Measurements from ENCODE around the gene COA6. TPM values are rescaled to one million over a fixed set of nuclear protein-coding genes. Genes with fewer than 3 reads are reported as not detected.

COA6 gene
- total and polyA plus RNA-seq, 4 donors: 5.3 to 37.0 (median 18.6) TPM

DNA sequence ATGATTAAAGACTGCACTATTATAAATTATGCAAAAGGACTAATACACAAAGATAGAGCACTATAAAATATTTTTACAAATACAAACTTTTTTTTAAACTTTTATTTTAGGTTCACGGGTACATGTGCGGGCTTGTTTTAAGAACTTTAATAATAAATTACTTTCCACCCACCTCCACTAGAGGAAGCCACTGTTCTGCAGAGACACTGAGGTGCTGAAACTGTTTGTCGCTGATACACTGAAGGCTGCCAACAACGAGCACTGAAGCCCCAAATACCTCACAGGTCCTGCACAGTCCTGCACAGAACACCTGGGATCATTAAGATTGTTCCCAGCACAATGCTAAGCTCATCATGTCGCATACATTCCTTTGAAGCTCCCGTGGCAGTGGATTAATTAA, 19.9 kb downstream of the COA6 start:
- peaks cover 0 to 6% (median 4%) of the 10 kb centered on the region in 4 donors for H3K4me1 ChIP-seq (ENCODE audit: control insufficient read depth in 4 of 4, insufficient read depth in 4 of 4, low read length in 3 of 4)
- peaks cover 0 to 14% (median 7%) of the 10 kb centered on the region in 4 donors for H3K36me3 ChIP-seq (ENCODE audit: control insufficient read depth in 4 of 4, insufficient read depth in 3 of 4, low read depth in 1 of 4, low read length in 3 of 4)
- H3K27me3 ChIP-seq (ENCODE audit: control insufficient read depth in 4 of 4, insufficient read depth in 4 of 4, low read length in 3 of 4): no peaks in the 10 kb centered on the region
- no peaks in the 10 kb centered on the region for H3K9me3 ChIP-seq (ENCODE audit: control insufficient read depth in 4 of 4, low read length in 3 of 4)
- H3K27ac ChIP-seq (ENCODE audit: low read depth in 1 of 2, low read length in 2 of 2): no peak overlapping the region
- WGBS: 93% methylated on average over 6 of the region's 6 CpGs
- no peak for DNase-seq (ENCODE audit: low spot score)
- H3K4me3 ChIP-seq (ENCODE audit: low read depth in 1 of 3, low read length in 3 of 3): no peak overlapping the region
- H3K9ac ChIP-seq (ENCODE audit: low read depth in 1 of 2, low read length in 2 of 2): no peak overlapping the region
- TF ChIP-seq, protein P1, sequence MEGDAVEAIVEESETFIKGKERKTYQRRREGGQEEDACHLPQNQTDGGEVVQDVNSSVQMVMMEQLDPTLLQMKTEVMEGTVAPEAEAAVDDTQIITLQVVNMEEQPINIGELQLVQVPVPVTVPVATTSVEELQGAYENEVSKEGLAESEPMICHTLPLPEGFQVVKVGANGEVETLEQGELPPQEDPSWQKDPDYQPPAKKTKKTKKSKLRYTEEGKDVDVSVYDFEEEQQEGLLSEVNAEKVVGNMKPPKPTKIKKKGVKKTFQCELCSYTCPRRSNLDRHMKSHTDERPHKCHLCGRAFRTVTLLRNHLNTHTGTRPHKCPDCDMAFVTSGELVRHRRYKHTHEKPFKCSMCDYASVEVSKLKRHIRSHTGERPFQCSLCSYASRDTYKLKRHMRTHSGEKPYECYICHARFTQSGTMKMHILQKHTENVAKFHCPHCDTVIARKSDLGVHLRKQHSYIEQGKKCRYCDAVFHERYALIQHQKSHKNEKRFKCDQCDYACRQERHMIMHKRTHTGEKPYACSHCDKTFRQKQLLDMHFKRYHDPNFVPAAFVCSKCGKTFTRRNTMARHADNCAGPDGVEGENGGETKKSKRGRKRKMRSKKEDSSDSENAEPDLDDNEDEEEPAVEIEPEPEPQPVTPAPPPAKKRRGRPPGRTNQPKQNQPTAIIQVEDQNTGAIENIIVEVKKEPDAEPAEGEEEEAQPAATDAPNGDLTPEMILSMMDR (IDR thresholded peaks at IDR 0.05; ENCODE audit: low read depth, low read length, missing input control): no peak
- TF ChIP-seq HNF4G (IDR thresholded peaks at IDR 0.05): no peak
- no peak for TF ChIP-seq SP1 (IDR thresholded peaks at IDR 0.05)
- no peak for TF ChIP-seq GABPA (IDR thresholded peaks at IDR 0.05 in 1 of 2, conservative IDR thresholded peaks at IDR 0.05 in 1 of 2)
- no peak for TF ChIP-seq NR2F2 (IDR thresholded peaks at IDR 0.05)

DNA sequence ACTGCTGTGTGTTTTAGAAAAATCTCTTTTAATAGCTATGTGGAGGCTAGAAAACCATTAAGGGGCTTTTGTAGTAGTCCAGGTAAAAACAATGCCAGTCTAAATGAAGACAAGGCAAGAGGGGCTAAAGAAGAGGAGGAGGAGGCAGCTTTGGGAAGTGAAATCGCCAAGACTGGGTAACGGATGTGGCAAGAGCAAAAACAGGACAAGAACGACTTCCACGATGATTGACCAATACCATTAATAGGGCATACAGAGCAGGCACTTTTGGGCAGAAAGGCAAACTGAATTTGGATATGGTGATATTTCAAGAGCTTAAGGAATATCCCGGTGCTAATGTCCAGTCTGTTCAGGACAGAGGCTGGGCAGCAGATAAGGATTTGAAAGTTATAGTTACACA, 22.0 kb downstream of the COA6 start:
- no peaks in the 10 kb centered on the region for H3K9me3 ChIP-seq (ENCODE audit: control insufficient read depth in 4 of 4, low read length in 3 of 4)
- TF ChIP-seq FOXA1 (IDR thresholded peaks at IDR 0.05): no peak
- no peak for TF ChIP-seq FOXA2 (IDR thresholded peaks at IDR 0.05)
- TF ChIP-seq RXRA (IDR thresholded peaks at IDR 0.05): no peak
- TF ChIP-seq JUND (IDR thresholded peaks at IDR 0.05): no peak
- TF ChIP-seq, protein P1 (IDR thresholded peaks at IDR 0.05; ENCODE audit: low read depth, low read length, missing input control): no peak
- TF ChIP-seq RAD21 (IDR thresholded peaks at IDR 0.05): no peak
- no peak for TF ChIP-seq GABPA (IDR thresholded peaks at IDR 0.05 in 1 of 2, conservative IDR thresholded peaks at IDR 0.05 in 1 of 2)
- TF ChIP-seq, protein P2, sequence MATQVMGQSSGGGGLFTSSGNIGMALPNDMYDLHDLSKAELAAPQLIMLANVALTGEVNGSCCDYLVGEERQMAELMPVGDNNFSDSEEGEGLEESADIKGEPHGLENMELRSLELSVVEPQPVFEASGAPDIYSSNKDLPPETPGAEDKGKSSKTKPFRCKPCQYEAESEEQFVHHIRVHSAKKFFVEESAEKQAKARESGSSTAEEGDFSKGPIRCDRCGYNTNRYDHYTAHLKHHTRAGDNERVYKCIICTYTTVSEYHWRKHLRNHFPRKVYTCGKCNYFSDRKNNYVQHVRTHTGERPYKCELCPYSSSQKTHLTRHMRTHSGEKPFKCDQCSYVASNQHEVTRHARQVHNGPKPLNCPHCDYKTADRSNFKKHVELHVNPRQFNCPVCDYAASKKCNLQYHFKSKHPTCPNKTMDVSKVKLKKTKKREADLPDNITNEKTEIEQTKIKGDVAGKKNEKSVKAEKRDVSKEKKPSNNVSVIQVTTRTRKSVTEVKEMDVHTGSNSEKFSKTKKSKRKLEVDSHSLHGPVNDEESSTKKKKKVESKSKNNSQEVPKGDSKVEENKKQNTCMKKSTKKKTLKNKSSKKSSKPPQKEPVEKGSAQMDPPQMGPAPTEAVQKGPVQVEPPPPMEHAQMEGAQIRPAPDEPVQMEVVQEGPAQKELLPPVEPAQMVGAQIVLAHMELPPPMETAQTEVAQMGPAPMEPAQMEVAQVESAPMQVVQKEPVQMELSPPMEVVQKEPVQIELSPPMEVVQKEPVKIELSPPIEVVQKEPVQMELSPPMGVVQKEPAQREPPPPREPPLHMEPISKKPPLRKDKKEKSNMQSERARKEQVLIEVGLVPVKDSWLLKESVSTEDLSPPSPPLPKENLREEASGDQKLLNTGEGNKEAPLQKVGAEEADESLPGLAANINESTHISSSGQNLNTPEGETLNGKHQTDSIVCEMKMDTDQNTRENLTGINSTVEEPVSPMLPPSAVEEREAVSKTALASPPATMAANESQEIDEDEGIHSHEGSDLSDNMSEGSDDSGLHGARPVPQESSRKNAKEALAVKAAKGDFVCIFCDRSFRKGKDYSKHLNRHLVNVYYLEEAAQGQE (IDR thresholded peaks at IDR 0.05): no peak
- TF ChIP-seq, protein P3, sequence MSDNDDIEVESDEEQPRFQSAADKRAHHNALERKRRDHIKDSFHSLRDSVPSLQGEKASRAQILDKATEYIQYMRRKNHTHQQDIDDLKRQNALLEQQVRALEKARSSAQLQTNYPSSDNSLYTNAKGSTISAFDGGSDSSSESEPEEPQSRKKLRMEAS (IDR thresholded peaks at IDR 0.05): no peak
- TF ChIP-seq HNF4A (conservative IDR thresholded peaks at IDR 0.05): no peak
- TF ChIP-seq TAF1 (conservative IDR thresholded peaks at IDR 0.05): no peak
- no peak for TF ChIP-seq EGR1 (IDR thresholded peaks at IDR 0.05; ENCODE audit: low read depth in 2 of 2)
- TF ChIP-seq, protein P4, sequence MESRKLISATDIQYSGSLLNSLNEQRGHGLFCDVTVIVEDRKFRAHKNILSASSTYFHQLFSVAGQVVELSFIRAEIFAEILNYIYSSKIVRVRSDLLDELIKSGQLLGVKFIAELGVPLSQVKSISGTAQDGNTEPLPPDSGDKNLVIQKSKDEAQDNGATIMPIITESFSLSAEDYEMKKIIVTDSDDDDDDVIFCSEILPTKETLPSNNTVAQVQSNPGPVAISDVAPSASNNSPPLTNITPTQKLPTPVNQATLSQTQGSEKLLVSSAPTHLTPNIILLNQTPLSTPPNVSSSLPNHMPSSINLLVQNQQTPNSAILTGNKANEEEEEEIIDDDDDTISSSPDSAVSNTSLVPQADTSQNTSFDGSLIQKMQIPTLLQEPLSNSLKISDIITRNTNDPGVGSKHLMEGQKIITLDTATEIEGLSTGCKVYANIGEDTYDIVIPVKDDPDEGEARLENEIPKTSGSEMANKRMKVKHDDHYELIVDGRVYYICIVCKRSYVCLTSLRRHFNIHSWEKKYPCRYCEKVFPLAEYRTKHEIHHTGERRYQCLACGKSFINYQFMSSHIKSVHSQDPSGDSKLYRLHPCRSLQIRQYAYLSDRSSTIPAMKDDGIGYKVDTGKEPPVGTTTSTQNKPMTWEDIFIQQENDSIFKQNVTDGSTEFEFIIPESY (IDR thresholded peaks at IDR 0.05): no peak
- TF ChIP-seq NR2F2 (IDR thresholded peaks at IDR 0.05): no peak
- TF ChIP-seq, protein P5, sequence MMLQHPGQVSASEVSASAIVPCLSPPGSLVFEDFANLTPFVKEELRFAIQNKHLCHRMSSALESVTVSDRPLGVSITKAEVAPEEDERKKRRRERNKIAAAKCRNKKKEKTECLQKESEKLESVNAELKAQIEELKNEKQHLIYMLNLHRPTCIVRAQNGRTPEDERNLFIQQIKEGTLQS (IDR thresholded peaks at IDR 0.05): no peak
- WGBS: 87% methylated on average over 5 of the region's 5 CpGs
- H3K27me3 ChIP-seq (ENCODE audit: control insufficient read depth in 4 of 4, insufficient read depth in 4 of 4, low read length in 3 of 4): no peaks in the 10 kb centered on the region
- DNase-seq (ENCODE audit: low spot score): no peak
- H3K27ac ChIP-seq (ENCODE audit: low read depth in 1 of 2, low read length in 2 of 2): no peak overlapping the region
- no peak overlapping the region for H3K4me3 ChIP-seq (ENCODE audit: low read depth in 1 of 3, low read length in 3 of 3)
- no peaks in the 10 kb centered on the region for H3K4me1 ChIP-seq (ENCODE audit: control insufficient read depth in 4 of 4, insufficient read depth in 4 of 4, low read length in 3 of 4)
- peaks cover 0 to 14% (median 7%) of the 10 kb centered on the region in 4 donors for H3K36me3 ChIP-seq (ENCODE audit: control insufficient read depth in 4 of 4, insufficient read depth in 3 of 4, low read depth in 1 of 4, low read length in 3 of 4)
- no peak overlapping the region for H3K9ac ChIP-seq (ENCODE audit: low read depth in 1 of 2, low read length in 2 of 2)

All from liver (tissue), 9 donors.